DLD1 (cell line): ENCODE results near the gene ADD1.

Source experiments
- in situ Hi-C: cut with HindIII; loops from 2 replicates; pipeline ENCODE4 v1.10.0; 2017; ENCODE audit warnings: low sequenced_read_pairs

The ADD1 gene

GRCh38 chr4:2834001-2834921 is 9.4 kb upstream of the ADD1 start:
- in situ Hi-C loops: no loop called here

- in situ Hi-C loops: no loop called here
Measured at GRCh38 chr4:2835978-2836377, 7.7 kb upstream of the ADD1 start.

GRCh38 chr4:2836391-2836859 is 7.2 kb upstream of the ADD1 start:
- in situ Hi-C loops: no loop called here

GRCh38 chr4:2837110-2837903 is 6.3 kb upstream of the ADD1 start:
- in situ Hi-C loops: no loop called here

- in situ Hi-C loops: no loop called here
Measured at GRCh38 chr4:2837904-2838496, 5.6 kb upstream of the ADD1 start.

- in situ Hi-C loops: no loop called here
Measured at GRCh38 chr4:2839060-2839459, 4.6 kb upstream of the ADD1 start.

GRCh38 chr4:2842687-2843262 is 869 bp upstream of the ADD1 start:
- in situ Hi-C loops: no loop called here

GRCh38 chr4:2843941-2844584 is 419 bp downstream of the ADD1 start:
- in situ Hi-C loops: no loop called here

GRCh38 chr4:2846172-2846571 is 2.5 kb downstream of the ADD1 start:
- in situ Hi-C loops: no loop called here

GRCh38 chr4:2847302-2847871 is 3.7 kb downstream of the ADD1 start:
- in situ Hi-C loops: no loop called here

GRCh38 chr4:2848449-2848848 is 4.8 kb downstream of the ADD1 start:
- in situ Hi-C loops: no loop called here

GRCh38 chr4:2849267-2850152 is 5.9 kb downstream of the ADD1 start:
- in situ Hi-C loops: no loop called here

- in situ Hi-C loops: no loop called here
Measured at GRCh38 chr4:2850966-2851798, 7.5 kb downstream of the ADD1 start.

GRCh38 chr4:2852481-2852921 is 8.9 kb downstream of the ADD1 start:
- in situ Hi-C loops: no loop called here

GRCh38 chr4:2855584-2855983 is 11.9 kb downstream of the ADD1 start:
- in situ Hi-C loops: no loop called here

GRCh38 chr4:2856266-2856665 is 12.6 kb downstream of the ADD1 start:
- in situ Hi-C loops: no loop called here

GRCh38 chr4:2857349-2857927 is 13.8 kb downstream of the ADD1 start:
- in situ Hi-C loops: no loop called here
